Activated B cell treated with CpG ODN at 0.5 μM for 24 hours (primary cell): Measurements from ENCODE around the gene TMEM161B. TPM values are rescaled to one million over a fixed set of nuclear protein-coding genes. Genes with fewer than 3 reads are reported as not detected.

Experiments used
- ATAC-seq: fragments of 200-7000 bp; cut with Tn5 transposase; one replicate; pipeline ENCODE4 v1.10.0; 2021; ENCODE audit warnings: low read depth, mild to moderate bottlenecking, moderate library complexity
- CTCF ChIA-PET: fragments of 350-600 bp; sonication (Branson Sonifier 250); formaldehyde crosslinking; loops from one replicate; lab custom pipeline; 2021; ENCODE audit warnings: antibody characterized with exemption; lab: Charles Lee
- POLR2A ChIA-PET: fragments of 350-600 bp; sonication (Branson Sonifier 250); formaldehyde crosslinking; loops from one replicate; lab custom pipeline; 2021; ENCODE audit warnings: antibody characterized with exemption; lab: Charles Lee
- DNase-seq: peaks from one replicate; pipeline ENCODE4 v3.0.0; 2022
- H3K27ac Mint-ChIP-seq: one replicate; pipeline ENCODE4 v1.8.0; 2020; ENCODE audit warnings: mixed read lengths
- H3K27me3 Mint-ChIP-seq: one replicate; pipeline ENCODE4 v1.8.0; 2021; ENCODE audit warnings: mixed read lengths
- H3K36me3 Mint-ChIP-seq: one replicate; pipeline ENCODE4 v1.8.0; 2021; ENCODE audit warnings: low read depth, mixed read lengths
- H3K4me1 Mint-ChIP-seq: one replicate; pipeline ENCODE4 v1.8.0; 2021; ENCODE audit warnings: mixed read lengths
- H3K4me3 Mint-ChIP-seq: one replicate; pipeline ENCODE4 v1.8.0; 2020; ENCODE audit warnings: mild to moderate bottlenecking, mixed read lengths
- H3K9me3 Mint-ChIP-seq: one replicate; pipeline ENCODE4 v1.8.0; 2020; ENCODE audit warnings: mixed read lengths
- intact Hi-C: fragments of 100-400 bp; cut with micrococcal nuclease; formaldehyde crosslinking; loops from one replicate; pipeline ENCODE4 v1.15.1; 2024
- total RNA-seq: library from RNA; stranded (reverse); gene quantifications from 2 replicates; pipeline ENCODE4 v1.2.3, GENCODE V29; 2022
- TF ChIP-seq, protein P1 (sequence below): fragments of 200-600 bp; IDR thresholded peaks from one replicate; pipeline ENCODE4 v1.8.0; 2022; ENCODE audit warnings: antibody characterized with exemption, mild to moderate bottlenecking

Gene TMEM161B
- total RNA-seq, 1 donor from 2014 or later, result 31.1 TPM

DNA sequence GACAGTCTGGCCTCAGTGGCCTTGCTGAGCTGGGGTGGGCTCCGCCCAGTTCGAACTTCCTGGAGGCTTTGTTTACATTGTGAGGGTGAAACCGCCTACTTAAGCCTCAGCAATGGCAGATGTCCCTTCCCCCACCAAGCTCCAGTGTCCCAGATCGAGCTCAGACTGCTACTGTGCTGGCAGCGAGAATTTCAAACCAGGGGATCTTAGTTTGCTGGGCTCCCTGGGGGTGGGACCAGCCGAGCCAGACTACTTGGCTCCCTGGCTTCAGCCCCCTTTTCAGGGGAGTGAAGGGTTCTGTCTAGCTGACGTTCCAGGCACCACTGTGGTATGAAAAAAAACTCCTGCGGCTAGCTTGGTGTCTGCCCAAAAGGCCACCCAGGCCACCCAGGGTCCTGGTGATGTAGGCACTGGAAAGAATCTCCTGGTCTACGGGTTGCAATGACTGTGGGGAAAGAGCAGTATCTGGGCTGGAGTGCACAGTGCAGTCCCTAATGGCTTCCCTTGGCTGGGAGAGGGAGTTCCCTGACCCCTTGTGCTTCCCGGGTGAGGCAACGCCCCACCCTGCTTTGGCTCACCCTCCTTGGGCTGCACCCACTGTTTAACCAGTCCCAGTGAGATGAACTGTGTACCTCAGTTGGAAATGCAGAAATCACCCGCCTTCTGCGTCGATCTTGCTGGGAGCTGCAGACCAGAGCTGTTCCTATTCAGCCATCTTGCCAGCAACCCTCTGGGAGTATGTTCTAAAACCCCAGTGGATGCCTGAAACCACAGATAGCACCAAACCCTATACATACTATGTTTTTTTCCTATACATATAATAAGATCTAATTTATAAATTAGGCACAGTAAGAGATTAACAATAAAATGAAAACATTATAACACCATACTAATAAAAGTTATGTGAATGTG is 95.5 kb downstream of the TMEM161B start:
- Mint-ChIP-seq H3K9me3 (peaks cover 26% of the 10 kb centered on the region), H3K4me1 (peaks cover 2% of the 10 kb centered on the region), H3K27me3 (peaks cover 19% of the 10 kb centered on the region), H3K27ac (no peak overlapping the region), H3K4me3 (no peak overlapping the region), H3K36me3 (no peaks in the 10 kb centered on the region)
- DNase-seq (no peak), ATAC-seq (no peak)
- TF ChIP-seq, protein P1, sequence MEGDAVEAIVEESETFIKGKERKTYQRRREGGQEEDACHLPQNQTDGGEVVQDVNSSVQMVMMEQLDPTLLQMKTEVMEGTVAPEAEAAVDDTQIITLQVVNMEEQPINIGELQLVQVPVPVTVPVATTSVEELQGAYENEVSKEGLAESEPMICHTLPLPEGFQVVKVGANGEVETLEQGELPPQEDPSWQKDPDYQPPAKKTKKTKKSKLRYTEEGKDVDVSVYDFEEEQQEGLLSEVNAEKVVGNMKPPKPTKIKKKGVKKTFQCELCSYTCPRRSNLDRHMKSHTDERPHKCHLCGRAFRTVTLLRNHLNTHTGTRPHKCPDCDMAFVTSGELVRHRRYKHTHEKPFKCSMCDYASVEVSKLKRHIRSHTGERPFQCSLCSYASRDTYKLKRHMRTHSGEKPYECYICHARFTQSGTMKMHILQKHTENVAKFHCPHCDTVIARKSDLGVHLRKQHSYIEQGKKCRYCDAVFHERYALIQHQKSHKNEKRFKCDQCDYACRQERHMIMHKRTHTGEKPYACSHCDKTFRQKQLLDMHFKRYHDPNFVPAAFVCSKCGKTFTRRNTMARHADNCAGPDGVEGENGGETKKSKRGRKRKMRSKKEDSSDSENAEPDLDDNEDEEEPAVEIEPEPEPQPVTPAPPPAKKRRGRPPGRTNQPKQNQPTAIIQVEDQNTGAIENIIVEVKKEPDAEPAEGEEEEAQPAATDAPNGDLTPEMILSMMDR, result no peak
- ChIA-PET CTCF (no interaction called here), POLR2A (no interaction called here)
- intact Hi-C loops, result no loop called here

DNA sequence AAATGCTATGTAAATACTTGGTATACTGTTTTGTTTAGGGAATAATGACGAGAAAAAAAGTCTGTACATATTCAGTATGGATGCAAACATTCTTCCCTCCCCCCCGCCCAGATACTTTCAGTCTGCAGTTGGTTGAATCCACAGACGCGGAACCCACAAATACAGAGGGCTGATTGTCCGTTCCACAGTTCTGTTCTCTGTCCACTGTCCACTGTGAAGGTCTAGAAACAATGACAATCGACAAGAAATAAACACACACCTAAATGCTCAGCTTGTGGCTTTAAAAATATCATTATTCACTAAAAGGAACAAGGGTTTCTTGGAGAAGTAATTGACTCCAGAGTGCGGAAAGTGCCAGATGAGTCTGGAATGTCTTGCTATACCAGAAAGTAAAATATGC is 109.1 kb downstream of the TMEM161B start:
- POLR2A ChIA-PET, result no interaction called here
- CTCF ChIA-PET, result no interaction called here
- no peak overlapping the region for H3K4me3 Mint-ChIP-seq
- no peak for ATAC-seq
- peaks cover 6% of the 10 kb centered on the region for H3K9me3 Mint-ChIP-seq
- peaks cover 13% of the 10 kb centered on the region for H3K27me3 Mint-ChIP-seq
- H3K27ac Mint-ChIP-seq, result no peak overlapping the region
- no peak for DNase-seq
- TF ChIP-seq, protein P1, result no peak
- H3K4me1 Mint-ChIP-seq, result no peaks in the 10 kb centered on the region
- H3K36me3 Mint-ChIP-seq, result no peaks in the 10 kb centered on the region
- intact Hi-C loops, result no loop called here

DNA sequence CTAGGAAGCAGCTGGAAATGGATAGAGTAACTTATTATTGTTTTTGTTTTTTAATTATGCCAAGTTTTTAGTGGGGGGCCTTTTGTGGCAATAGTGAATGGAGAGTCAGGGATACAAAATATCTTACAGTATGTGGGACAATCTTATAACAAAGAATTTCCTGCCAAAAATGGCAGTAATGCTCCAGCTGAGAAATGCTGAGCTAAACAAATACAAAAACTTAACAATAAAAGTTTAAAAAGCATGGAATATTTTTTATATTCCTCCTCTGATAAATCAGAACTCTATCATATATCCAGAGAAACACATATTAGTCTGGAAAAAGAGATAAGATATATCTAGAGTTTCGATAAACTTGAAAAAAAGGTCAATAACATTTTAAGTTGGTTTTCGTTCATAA is 110.6 kb downstream of the TMEM161B start:
- ChIA-PET CTCF (no interaction called here), POLR2A (no interaction called here)
- Mint-ChIP-seq H3K9me3 (peaks cover 6% of the 10 kb centered on the region), H3K27ac (no peak overlapping the region), H3K4me1 (no peaks in the 10 kb centered on the region), H3K27me3 (peaks cover 17% of the 10 kb centered on the region), H3K36me3 (no peaks in the 10 kb centered on the region), H3K4me3 (no peak overlapping the region)
- TF ChIP-seq, protein P1, result no peak
- ATAC-seq (no peak), DNase-seq (no peak)
- intact Hi-C loops, result no loop called here

DNA sequence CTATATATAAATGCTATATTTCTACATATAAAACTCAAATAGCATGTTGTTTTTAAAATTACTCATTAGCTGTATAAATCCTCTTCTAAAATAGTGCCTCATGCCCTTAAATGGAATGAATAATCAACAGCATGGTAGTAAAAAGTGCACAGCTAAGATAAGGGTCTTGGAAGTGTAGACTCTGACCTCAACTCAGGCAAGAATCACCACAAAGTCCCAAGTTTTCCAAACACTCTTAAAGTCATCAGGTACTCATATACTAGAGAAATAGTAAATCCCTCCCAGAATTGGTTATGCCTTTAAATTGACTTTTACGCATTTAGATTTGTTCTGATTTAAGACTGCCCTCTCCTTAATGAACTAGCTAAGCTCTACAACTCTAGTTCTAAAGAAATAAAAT is 113.8 kb downstream of the TMEM161B start:
- Mint-ChIP-seq H3K4me1 (no peaks in the 10 kb centered on the region), H3K27me3 (peaks cover 21% of the 10 kb centered on the region)

DNA sequence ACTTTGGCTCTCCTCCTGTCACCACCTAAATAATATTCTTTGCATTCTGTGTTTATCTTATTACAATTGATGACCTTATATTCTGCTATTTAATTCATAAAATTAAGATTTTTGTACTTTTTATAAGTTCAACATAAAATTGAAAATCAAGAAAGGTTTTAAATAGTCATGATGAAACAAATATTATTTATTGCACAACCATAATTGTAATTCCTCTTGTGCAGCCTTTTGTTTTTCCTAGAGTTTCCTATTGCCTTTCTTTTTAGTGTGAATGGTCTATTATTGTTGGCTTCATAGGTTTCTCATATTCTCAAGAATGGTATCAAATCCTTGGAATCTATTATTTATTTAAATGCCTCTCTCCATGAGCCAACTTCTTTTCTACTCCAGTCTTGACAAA is 117.9 kb downstream of the TMEM161B start:
- POLR2A ChIA-PET, result no interaction called here
- peaks cover 26% of the 10 kb centered on the region for H3K27me3 Mint-ChIP-seq
- no peak for ATAC-seq
- peaks cover under 1% of the 10 kb centered on the region for H3K4me1 Mint-ChIP-seq
- no peak for DNase-seq
- no peaks in the 10 kb centered on the region for H3K36me3 Mint-ChIP-seq
- no peak overlapping the region for H3K27ac Mint-ChIP-seq
- H3K9me3 Mint-ChIP-seq, result peaks cover 7% of the 10 kb centered on the region
- CTCF ChIA-PET, result no interaction called here
- intact Hi-C loops, result no loop called here
- TF ChIP-seq, protein P1, result no peak
- no peak overlapping the region for H3K4me3 Mint-ChIP-seq

More for the DNA sequence above, 113.8 kb downstream of the TMEM161B start:
- Mint-ChIP-seq H3K9me3 (peaks cover 6% of the 10 kb centered on the region), H3K27ac (no peak overlapping the region), H3K36me3 (no peaks in the 10 kb centered on the region), H3K4me3 (no peak overlapping the region)
- ChIA-PET CTCF (no interaction called here), POLR2A (no interaction called here)
- intact Hi-C loops, result no loop called here
- TF ChIP-seq, protein P1, result no peak
- ATAC-seq (no peak), DNase-seq (no peak)
